LNCaP clone FGC (cell line): ENCODE results near the gene PEX11A.

Source experiments
- DNase-seq: peaks from one replicate; pipeline ENCODE4 v3.0.0-alpha.2; 2011; ENCODE audit warnings: low read depth
- H3K4me3 ChIP-seq: 2 replicates; pipeline ENCODE4 v1.5.1; 2011; ENCODE audit warnings: mild to moderate bottlenecking, low read depth, low read length, control low read depth
- CTCF ChIP-seq: IDR thresholded peaks from 2 replicates; pipeline ENCODE4 v1.5.1; 2012; ENCODE audit warnings: mild to moderate bottlenecking; ENCODE audit not compliant: control insufficient read depth, insufficient read depth; ENCODE audit errors: extremely low read depth

PEX11A gene

GRCh38 chr15:89666858-89667705 is 23.5 kb downstream of the PEX11A start:
- no peak for TF ChIP-seq CTCF
- H3K4me3 ChIP-seq = no peak overlapping the region
- no peak for DNase-seq

GRCh38 chr15:89666184-89666857 is 24.2 kb downstream of the PEX11A start:
- DNase-seq = no peak

GRCh38 chr15:89665449-89666181 is 24.9 kb downstream of the PEX11A start:
- no peak for DNase-seq
- no peak for TF ChIP-seq CTCF
- no peak overlapping the region for H3K4me3 ChIP-seq

More at GRCh38 chr15:89666184-89666857, 24.2 kb downstream of the PEX11A start:
- no peak overlapping the region for H3K4me3 ChIP-seq
- no peak for TF ChIP-seq CTCF

GRCh38 chr15:89664441-89665350 is 25.9 kb downstream of the PEX11A start:
- no peak for TF ChIP-seq CTCF
- no peak overlapping the region for H3K4me3 ChIP-seq
- DNase-seq = no peak

GRCh38 chr15:89662893-89663626 is 27.5 kb downstream of the PEX11A start:
- H3K4me3 ChIP-seq = no peak overlapping the region
- TF ChIP-seq CTCF = no peak
- no peak for DNase-seq
